Activated T-cell treated with anti-CD3 and anti-CD28 coated beads for 48 hours (primary cell): ENCODE measurements around the gene TBPL2.
"Not testable (repeated sequence)": the region's sequence is repeated elsewhere in the genome, so short reads cannot be mapped to it uniquely, and the experiment has no call there.

Source experiments
- DNase-seq: peaks from one replicate; pipeline ENCODE4 v3.0.0-alpha.2; 2020; ENCODE audit warnings: low read depth

Gene TBPL2

GRCh38 chr14:55440385-55440784, at the start of gene TBPL2:
Gene TBPL2 (minus strand): TSS chr14:55440616. CDS start chr14:55440449, 167 bp downstream.
- DNase-seq: no peak

GRCh38 chr14:55488204-55488603, 47.8 kb upstream of the TBPL2 start:
- no peak for DNase-seq

GRCh38 chr14:55482936-55483605, 42.7 kb upstream of the TBPL2 start:
- DNase-seq: no peak

- DNase-seq: no peak
These were observed 41.4 kb upstream of the TBPL2 start for GRCh38 chr14:55481769-55482168.

- DNase-seq: no peak
These were observed 37.3 kb upstream of the TBPL2 start for GRCh38 chr14:55477680-55478079.

GRCh38 chr14:55476448-55476847, 36.0 kb upstream of the TBPL2 start:
- not testable (repeated sequence) for DNase-seq

- DNase-seq: no peak
These were observed 33.4 kb upstream of the TBPL2 start for GRCh38 chr14:55473786-55474185.

GRCh38 chr14:55470025-55470424, 29.6 kb upstream of the TBPL2 start:
- DNase-seq: no peak

GRCh38 chr14:55467307-55467706, 26.9 kb upstream of the TBPL2 start:
- no peak for DNase-seq

GRCh38 chr14:55458800-55459515, 18.5 kb upstream of the TBPL2 start:
- DNase-seq: no peak

- no peak for DNase-seq
These were observed 17.1 kb upstream of the TBPL2 start for GRCh38 chr14:55457496-55457895.

- not testable (repeated sequence) for DNase-seq
These were observed 16.0 kb upstream of the TBPL2 start for GRCh38 chr14:55456411-55456810.

- DNase-seq: no peak
These were observed 14.0 kb upstream of the TBPL2 start for GRCh38 chr14:55454264-55455002.

GRCh38 chr14:55451950-55452349, 11.5 kb upstream of the TBPL2 start:
- no peak for DNase-seq

- DNase-seq: no peak
These were observed 11.0 kb upstream of the TBPL2 start for GRCh38 chr14:55451398-55451797.

GRCh38 chr14:55450987-55451386, 10.6 kb upstream of the TBPL2 start:
- DNase-seq: no peak

- no peak for DNase-seq
These were observed 10.1 kb upstream of the TBPL2 start for GRCh38 chr14:55450539-55450938.

- no peak for DNase-seq
These were observed 9.7 kb upstream of the TBPL2 start for GRCh38 chr14:55450124-55450523.

GRCh38 chr14:55449116-55449515, 8.7 kb upstream of the TBPL2 start:
- no peak for DNase-seq

GRCh38 chr14:55448141-55448614, 7.8 kb upstream of the TBPL2 start:
- DNase-seq: peak; percentile 34

GRCh38 chr14:55446833-55447232, 6.4 kb upstream of the TBPL2 start:
- no peak for DNase-seq

- DNase-seq: no peak
These were observed 5.8 kb upstream of the TBPL2 start for GRCh38 chr14:55446127-55446736.
